Embryonic facial prominence (tissue), 1 donor: Measurements from ENCODE around the gene ARSD.

Experiments
- DNase-seq: peaks from one replicate; pipeline ENCODE4 v3.0.0-alpha.2; 2016; ENCODE audit errors: extremely low spot score

Gene ARSD

GRCh38 chrX:2854918-2855317 is 74.2 kb downstream of the ARSD start:
- no peak for DNase-seq
